Measurements from ENCODE around the gene THADA.
"Not testable (repeated sequence)": the region's sequence is repeated elsewhere in the genome, so short reads cannot be mapped to it uniquely, and the experiment has no call there.

THADA gene

DNA sequence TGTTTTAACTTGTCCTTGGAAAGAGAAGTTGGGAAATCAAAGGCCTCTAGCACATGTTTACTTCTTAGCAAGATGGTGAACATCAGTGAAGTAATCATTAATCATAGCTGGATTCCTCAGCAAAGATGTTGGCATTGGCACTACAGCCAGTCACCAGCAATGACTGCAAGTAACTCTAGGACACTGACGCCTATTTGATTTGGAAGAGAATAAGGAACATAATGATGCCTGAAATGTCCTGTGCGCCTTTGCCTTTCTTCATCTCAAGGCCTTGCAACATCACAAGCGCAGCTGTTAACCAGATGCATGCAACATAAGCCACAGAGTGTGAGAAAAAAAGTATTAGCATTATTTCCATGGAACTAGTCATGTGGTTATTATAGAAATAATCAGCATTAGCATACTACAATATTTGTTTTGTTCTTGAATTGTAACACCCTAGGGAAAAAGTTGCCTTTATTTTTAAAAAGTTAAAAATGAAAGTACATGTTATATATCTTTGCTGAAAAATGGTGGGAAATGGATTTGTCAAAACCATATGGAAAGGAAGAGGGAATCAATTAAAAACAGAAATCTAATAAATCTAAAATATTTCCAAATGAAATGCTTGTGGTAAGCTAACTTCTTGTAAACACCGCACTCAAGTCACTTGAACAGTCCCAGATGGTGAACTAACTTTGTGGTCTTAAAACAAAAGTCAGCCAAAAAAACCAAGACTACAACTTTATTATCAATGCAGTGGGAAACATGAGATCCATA lies 55.6 kb downstream of the THADA start:
- DNase-seq (ENCODE audit: low read depth in 2 of 3, low spot score in 1 of 3): no peak

DNA sequence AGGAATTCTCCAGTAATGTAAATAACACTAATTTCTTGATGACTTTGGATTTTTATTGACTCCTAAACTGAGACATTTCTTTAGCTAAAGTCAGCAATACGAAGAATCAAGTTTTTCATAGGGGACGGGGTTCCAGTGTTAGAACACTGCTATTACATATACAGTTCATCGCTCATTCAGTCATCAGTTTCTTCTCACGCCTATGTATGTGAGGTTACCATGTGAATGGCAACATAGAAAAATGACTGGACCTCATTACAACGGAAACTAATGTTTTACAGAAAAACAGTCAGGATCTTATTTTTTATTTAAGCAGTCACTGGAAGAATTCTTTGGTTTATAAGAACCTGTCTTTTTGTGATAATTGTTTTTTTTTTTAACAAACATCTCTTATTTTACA lies 56.4 kb downstream of the THADA start:
- no peak for DNase-seq (ENCODE audit: low read depth in 2 of 3, low spot score in 1 of 3)

DNA sequence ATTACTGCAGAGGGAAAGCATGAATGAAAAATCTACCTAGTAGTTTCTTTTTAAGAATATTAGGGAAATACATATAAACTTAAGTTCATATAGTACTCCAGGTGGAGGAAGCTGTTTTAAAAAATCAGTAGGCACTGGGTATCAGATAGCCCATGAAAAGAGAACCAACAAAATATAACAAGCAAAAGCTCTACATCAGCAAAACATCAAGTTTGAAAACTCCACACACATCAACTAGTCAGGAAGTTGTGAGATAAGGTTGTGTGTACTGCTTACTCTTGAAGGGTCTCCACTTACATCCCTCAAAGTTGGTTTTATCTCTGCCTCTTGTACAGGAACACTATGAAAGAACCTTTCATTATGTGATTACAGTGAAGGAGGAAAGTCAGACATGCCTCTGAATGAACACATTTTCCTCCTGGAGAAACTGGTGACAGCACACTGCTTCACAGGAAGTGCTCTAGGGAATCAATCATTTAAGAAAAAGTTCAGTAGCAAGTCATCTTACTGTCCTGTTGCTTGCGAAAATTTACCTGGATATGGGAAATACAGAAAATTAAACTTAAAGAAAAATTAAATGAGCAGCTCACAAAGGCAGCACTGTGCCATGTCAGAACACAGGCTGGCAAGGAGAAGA lies 57.7 kb downstream of the THADA start:
- no peak for DNase-seq (ENCODE audit: low read depth in 2 of 3, low spot score in 1 of 3)

DNA sequence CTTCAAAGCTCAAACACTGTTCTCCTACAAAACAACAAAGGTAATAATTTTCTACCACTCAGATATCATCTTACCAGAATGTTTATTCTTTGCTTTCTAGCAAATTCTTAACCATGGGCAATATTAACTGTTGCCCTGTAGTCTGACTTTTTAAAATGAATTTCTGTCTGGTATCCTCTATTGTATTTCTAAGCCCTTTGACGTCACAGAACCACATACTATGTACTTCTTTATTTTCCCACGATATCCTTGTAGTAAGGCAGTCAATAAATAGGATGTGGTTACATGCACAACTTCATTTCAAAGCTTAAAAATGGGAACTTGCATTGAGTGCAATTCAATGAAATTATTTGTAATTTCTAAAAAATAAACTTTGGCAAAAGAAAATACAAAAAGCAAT lies 58.7 kb downstream of the THADA start:
- DNase-seq (ENCODE audit: low read depth in 2 of 3, low spot score in 1 of 3): no peak

DNA sequence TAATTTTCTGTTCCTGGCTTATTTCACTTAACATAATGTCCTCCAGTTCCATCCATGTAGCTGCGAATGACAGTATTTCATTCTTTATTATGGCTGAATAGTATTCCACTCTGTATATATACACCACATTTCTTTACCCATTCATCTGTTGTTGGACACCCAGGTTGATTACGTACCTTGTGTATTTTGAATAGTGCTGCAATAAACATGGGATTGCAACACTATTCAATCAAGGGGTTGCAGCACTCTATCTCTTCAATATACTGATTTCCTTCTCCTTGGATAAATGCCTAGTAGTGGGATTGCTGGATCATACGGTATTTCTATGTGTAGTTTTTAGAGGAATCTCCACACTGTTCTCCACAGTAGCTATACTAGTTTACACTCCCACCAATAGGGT lies 61.3 kb downstream of the THADA start:
- DNase-seq (ENCODE audit: low read depth in 2 of 3, low spot score in 1 of 3): no peak

DNA sequence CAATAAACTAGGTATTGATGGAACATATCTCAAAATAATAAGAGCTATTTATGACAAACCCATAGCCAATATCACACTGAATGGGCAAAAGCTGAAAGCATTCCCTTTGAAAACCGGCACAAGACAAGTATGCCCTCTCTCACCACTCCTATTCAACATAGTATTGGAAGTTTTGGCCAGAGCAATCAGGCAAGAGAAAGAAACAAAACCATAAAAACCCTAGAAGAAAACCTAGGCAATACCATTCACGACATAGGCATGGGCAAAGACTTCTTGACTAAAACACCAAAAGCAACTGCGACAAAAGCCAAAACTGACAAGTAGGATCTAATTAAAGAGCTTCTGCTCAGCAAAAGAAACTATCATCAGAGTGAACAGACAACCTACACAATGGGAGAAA lies 63.3 kb downstream of the THADA start:
- DNase-seq (ENCODE audit: low read depth in 2 of 3, low spot score in 1 of 3): not testable (repeated sequence)

DNA sequence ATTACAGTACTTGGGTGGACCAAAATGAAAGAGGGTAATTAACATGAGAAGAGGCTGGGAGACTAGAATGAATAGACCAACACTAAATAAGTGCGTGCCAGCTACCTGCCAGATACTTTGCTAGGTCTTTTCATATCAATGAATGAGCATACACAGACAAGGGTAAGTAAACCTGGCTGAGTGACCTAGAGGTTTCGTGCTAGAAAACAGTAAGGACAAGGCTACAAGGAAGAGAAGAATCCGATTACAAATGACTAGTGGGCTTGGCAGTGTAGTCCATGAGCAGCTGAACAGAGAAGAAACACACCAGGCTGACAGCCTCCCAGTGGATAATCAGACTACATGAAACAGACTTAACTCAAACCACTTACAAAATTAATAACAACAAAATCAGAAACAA lies 64.6 kb downstream of the THADA start:
- no peak for DNase-seq (ENCODE audit: low read depth in 2 of 3, low spot score in 1 of 3)

DNA sequence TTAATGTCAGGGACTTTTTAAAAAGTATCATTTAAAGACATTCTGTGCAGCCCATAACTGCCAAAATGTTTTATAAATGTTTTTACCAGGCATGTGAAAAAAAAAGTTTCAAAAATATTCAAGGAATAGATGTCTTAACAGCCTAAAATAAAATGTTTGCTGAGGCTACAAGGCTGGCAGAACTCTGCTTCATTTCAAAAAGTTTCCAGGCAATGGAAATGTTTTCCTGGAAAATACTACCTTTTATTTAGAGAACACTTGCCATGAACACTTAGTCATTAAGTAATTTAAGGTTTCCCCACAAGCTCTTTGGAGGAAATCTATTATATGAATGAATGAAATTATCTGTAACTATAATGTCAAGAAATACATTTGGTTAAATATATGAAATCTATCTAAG lies 68.8 kb downstream of the THADA start:
- DNase-seq (ENCODE audit: low read depth in 2 of 3, low spot score in 1 of 3): no peak

DNA sequence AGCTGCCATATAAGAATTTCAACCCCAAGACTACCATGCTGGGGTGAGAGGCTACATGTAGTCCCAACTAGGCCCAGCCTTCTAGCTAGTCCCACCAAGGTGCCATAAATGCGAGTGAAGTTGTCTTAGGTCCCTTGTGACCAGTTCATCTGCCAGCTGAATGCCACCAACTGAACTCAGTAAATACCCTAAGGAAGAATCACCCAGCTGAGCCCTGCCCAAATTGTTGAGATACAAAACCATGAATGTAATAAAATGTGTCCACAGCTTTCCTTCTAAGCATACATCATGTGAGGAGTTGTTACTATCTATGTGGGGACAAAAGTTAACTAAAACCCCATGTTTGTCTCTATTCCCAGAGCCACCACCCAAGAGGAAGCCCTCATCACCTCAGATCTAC lies 70.3 kb downstream of the THADA start:
- no peak for DNase-seq (ENCODE audit: low read depth in 2 of 3, low spot score in 1 of 3)

DNA sequence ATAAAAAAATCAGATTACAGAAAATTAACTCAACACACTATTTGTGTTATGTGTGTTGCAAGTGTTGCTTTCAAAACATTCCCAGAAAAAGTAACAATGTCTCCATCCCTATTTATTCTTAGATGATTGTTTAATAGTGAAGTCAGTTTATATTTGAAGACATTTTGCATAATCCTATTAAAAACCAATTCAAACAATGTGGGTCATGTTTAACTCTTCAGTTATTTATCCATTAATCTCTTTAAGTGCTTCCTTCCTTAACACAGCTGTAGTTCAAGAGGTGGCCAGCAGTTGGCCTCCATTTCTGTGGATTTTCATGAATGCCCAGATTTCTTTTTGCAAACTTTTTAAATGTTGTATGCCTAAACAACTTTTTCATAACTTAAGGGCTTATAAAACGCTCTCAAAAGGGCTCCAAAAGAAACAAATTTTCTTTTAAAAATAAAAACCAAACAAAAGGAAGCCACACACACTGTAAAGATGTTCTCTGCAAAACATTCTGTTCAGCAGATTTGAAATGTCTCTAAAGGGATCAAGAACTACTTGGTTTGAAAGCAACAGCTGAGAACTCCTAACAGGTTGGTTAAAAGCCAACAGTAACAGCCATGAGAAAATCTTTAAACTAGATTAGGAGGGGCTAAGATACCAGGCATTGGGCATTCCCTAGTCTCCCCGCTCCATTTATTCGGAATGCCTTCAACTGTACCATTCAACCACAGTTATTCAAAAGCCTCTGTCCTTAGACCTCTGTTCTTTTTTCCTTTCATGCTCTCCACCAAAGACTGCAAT lies 71.5 kb downstream of the THADA start:
- no peak for DNase-seq (ENCODE audit: low read depth in 2 of 3, low spot score in 1 of 3)

DNA sequence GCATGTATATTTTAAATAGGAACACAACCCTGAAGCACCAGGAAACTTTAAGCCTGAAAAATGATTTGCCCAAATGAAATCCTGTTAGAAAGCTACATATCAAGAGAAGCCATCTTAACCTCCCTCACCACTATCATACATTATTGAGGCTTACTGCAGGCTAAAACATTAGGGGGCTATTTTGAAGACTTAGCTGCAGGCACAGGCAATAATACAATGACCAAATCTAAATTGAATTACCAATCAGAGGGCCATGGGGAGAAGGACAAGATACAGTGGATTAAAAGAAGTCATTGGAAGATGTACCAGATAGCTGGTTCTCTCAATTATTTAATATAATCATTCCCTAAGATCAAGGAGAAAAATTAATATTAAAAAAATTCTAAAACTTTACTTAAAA lies 73.7 kb downstream of the THADA start:
- no peak for DNase-seq (ENCODE audit: low read depth in 2 of 3, low spot score in 1 of 3)

DNA sequence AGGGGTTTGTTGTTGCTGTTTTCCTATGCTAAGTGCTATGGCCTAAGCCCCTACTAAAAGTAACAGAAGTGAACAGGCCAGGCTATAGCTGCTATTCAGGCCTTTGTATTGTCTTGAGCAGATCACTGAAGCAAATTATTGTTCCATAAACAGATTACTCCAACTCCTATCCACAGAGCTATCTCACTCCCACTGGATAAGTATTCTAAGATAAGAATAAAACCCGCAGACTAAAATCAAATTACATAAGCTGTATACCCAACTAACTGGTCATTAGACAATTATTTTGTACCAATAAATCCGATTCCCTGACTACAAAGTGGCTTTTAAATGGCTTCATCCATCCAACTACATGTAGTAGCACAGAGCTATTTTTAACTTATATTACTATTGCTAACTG lies 74.3 kb downstream of the THADA start:
- no peak for DNase-seq (ENCODE audit: low read depth in 2 of 3, low spot score in 1 of 3)

DNA sequence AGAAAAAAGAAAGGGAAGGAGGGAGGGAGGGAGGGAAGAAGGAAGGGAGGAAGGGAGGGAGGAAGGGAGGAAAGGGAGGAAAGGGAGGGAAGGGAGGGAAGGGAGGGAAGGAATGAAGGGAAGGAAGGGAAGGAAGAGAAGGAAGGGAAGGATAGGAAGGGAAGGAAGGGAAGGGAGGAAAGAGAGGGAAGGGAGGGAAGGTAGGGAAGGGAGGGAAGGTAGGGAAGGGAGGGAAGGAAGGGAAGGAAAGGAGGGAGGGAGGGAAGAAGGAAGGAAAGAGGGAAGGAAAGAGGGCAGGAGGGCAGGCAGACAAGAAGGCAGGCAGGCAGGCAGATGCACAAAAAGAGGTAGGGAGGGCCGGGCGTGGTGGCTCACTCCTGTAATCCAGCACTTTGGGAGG lies 74.9 kb downstream of the THADA start:
- no peak for DNase-seq (ENCODE audit: low read depth in 2 of 3, low spot score in 1 of 3)

DNA sequence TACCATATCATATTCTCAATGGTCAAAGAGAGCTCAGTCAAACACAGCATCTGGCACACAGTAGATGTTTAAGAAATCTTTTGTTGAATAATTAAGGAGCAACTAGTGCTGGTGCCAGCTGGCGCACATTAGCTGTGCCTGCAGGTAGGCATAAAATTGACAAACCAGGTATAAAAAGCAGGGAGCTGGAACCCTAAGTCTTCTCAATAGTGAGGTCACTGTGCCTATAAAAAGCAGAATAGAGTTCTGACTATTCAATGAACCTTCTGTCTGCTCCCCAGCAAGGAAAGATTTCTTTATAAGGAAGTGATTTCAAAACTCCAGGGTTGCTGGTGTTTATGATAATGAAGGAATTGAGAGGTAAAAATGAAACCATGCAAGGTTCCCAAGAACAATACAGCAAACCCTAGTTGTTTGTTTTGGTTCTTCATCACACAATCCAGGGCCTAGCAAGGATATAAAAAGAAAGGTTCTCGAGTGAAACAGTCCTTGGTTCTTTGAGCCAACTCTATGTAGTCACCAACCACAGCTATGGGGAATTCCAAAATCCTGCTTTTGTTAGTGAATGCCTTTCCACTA lies 76.1 kb downstream of the THADA start:
- DNase-seq (ENCODE audit: low read depth in 2 of 3, low spot score in 1 of 3): no peak

DNA sequence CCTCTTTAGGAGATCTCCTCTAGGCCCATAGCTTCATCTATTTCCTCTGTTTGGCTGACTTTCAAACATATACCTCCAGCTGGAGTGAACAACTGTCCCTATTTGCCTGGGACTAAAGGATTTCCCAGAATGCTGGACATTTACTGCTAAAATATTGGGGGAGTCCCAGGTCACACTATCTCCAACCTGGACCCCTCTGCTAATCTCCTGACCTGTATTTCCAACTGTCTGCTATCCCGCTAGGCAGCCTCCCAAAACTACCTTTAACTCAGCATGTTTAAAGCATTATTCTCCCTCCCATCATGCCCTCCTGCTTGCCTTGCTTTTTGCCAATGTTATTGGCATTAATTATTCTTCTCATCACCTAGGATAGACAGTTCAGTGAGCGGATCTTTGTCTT lies 77.1 kb downstream of the THADA start:
- no peak for DNase-seq (ENCODE audit: low read depth in 2 of 3, low spot score in 1 of 3)

DNA sequence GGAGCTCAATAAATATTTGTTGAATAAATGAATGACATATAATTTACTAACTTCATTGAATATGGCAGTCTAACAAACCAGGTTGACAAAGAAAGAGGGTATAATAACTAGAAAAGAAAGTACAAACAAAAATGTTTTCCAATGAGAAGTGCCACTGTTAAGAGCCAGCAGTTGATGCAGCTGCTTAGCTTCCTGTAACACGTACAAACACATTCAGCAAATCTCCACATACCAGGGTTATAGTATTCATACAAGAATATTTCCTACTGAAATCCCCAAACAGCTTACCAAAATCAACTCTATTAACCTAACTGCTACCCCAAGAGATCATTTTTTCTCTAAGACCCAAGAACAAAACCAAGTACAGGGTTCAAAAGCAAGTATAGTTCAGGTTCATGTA lies 77.7 kb downstream of the THADA start:
- DNase-seq (ENCODE audit: low read depth in 2 of 3, low spot score in 1 of 3): no peak

DNA sequence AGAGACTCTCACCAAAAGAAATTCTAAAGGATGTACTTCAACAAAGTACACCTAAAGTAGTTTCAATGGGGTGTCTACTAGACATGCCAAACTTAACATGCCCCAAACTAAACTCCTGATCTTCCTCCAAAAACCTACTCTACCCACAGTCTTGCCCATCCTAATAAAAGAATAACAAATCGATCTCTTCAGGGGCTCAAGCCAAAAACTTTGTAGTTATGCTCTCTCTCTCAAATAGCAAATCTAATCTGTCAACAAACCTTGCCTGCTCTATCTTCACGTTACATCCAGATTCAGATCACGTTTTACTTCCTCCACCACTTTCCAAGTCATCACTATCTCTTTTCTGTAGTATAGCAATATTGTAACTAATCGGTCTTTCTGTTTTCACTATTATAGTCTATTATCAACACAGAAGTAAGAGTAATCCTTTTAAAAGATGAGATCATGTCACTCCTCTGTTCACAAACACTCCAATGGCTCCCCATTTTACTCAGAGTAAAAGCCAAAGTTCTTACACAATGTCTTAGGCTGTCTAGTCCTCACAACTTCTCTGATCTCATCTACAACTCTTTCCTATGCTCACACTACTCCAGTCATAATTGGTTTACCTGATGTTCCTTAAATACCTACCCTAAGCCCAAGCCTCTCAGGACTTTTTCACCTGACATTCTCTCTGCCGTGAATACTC lies 79.9 kb downstream of the THADA start:
- DNase-seq (ENCODE audit: low read depth in 2 of 3, low spot score in 1 of 3): no peak

DNA sequence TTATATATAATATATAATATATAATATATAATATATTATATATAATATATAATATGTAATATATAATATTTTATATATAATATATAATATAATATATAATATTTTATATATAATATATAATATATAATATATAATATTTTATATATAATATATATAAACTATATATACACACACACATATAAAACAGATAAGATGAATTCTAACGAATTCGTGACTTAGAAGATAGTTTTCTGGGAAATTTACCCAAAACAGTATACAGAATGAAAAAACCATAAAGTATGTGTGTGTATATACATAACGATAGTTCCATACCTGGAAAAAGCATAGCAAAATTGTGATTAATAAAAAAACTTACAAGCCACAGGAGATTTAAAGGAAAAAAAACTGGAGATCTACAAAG lies 80.6 kb downstream of the THADA start:
- no peak for DNase-seq (ENCODE audit: low read depth in 2 of 3, low spot score in 1 of 3)

DNA sequence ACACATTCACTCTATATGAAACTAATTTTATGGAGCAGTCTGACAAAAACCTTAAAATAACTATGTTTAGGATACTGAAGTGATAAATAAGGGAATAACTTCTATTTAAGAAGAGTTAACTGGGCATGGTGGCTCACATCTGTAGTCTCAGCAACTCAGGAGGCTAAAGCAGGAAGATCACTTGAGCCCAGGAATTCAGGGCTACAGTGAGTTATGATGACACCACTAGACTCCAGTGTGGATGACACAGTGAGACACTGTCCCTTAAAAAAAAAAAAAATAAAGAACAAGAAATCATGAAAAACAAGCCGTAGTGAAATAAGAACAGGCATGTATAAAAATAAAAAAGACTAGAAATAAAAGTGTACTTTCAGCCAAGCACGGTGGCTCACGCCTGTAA lies 82.0 kb downstream of the THADA start:
- DNase-seq (ENCODE audit: low read depth in 2 of 3, low spot score in 1 of 3): no peak

DNA sequence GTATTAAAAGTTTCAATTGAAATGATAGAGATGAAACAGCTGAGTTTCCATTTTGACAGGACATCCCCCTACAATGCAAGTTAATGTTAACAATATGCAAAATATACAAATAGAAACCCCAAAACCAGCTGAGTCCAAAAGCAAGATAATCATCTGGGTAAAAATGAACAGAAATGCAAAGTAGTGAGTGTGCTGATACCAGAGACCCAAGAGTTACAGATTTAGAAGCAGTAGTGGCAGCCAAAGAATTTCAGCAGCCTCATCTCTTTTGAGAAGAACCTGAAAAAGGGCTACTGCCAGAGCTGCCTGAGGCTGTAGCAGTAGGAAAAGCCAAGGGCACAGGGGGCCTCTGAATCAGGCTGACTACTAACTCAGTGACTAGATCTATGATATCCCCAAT lies 82.6 kb downstream of the THADA start:
- no peak for DNase-seq (ENCODE audit: low read depth in 2 of 3, low spot score in 1 of 3)

DNA sequence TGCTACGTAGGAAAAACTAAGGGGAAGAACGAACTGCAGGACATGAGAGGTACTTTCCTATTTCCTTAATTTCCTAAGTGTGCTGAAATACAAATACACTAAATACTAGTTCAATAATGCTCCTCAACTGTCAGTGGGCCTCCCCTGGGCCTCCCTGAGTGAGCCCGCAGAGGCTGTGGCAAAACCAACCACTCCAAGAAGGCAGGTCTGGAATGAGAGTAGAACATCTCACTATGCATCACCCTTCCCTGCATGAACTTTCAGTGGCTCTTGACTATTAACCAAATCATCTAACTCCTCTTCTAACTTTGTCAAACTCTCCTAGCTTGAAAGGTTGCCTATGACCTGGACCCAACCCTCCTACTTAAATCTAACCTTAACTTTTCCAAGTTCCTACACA lies 84.6 kb downstream of the THADA start:
- no peak for DNase-seq (ENCODE audit: low read depth in 2 of 3, low spot score in 1 of 3)
